Measurements from ENCODE around the gene MUC5AC.
"Not testable (repeated sequence)": the region's sequence is repeated elsewhere in the genome, so short reads cannot be mapped to it uniquely, and the experiment has no call there.

The MUC5AC gene, protein sequence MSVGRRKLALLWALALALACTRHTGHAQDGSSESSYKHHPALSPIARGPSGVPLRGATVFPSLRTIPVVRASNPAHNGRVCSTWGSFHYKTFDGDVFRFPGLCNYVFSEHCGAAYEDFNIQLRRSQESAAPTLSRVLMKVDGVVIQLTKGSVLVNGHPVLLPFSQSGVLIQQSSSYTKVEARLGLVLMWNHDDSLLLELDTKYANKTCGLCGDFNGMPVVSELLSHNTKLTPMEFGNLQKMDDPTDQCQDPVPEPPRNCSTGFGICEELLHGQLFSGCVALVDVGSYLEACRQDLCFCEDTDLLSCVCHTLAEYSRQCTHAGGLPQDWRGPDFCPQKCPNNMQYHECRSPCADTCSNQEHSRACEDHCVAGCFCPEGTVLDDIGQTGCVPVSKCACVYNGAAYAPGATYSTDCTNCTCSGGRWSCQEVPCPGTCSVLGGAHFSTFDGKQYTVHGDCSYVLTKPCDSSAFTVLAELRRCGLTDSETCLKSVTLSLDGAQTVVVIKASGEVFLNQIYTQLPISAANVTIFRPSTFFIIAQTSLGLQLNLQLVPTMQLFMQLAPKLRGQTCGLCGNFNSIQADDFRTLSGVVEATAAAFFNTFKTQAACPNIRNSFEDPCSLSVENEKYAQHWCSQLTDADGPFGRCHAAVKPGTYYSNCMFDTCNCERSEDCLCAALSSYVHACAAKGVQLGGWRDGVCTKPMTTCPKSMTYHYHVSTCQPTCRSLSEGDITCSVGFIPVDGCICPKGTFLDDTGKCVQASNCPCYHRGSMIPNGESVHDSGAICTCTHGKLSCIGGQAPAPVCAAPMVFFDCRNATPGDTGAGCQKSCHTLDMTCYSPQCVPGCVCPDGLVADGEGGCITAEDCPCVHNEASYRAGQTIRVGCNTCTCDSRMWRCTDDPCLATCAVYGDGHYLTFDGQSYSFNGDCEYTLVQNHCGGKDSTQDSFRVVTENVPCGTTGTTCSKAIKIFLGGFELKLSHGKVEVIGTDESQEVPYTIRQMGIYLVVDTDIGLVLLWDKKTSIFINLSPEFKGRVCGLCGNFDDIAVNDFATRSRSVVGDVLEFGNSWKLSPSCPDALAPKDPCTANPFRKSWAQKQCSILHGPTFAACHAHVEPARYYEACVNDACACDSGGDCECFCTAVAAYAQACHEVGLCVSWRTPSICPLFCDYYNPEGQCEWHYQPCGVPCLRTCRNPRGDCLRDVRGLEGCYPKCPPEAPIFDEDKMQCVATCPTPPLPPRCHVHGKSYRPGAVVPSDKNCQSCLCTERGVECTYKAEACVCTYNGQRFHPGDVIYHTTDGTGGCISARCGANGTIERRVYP (N-terminal part only)

DNA sequence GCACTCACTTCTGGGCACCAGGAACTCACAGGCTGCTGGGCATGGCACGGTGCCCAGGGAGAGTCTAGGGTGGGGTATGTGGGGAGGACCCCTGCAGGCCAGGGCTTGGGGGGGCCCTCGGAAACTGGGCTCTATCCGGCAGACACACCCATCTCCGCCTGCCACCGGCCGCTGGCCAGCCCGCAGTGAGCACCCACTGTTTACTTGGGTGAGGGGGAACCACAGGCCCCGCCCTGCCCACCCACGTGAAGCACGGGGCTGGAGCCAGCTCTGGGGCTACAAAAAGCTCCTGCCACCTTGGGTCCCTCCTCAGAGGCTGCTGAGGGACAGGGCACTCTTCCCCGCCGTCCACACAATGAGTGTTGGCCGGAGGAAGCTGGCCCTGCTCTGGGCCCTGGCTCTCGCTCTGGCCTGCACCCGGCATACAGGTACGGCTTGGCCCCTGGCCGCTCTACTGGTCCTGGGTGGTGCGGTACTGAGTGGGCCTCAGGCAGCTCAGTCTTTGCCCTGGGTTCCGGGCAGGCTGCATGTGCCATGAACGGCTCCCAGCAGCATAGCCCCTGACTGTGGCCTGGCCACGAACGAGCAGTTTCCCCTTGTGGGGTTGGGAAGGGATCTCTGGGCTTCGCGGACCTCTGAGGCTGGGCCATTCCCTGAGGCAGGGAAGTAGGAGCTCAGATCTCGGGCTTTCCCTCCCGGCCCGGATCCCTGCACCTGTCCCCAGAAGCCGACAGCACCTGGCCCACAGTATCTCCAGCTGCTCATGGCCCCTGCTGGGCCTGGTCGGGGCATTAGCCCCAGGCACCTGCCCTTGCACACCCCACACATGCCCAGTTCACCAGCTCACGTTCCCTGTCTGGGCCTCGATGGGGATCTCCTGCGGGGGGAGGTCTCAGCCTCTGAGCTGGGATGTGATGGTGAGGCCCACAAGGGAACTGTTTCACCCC, at the start of gene MUC5AC:
TSS of gene MUC5AC (plus strand) at position 309 of the 947 bp plus-strand sequence. CDS start at position 356, 47 bp downstream.
- no peak for DNase-seq (ENCODE audit: low read depth, low spot score)

DNA sequence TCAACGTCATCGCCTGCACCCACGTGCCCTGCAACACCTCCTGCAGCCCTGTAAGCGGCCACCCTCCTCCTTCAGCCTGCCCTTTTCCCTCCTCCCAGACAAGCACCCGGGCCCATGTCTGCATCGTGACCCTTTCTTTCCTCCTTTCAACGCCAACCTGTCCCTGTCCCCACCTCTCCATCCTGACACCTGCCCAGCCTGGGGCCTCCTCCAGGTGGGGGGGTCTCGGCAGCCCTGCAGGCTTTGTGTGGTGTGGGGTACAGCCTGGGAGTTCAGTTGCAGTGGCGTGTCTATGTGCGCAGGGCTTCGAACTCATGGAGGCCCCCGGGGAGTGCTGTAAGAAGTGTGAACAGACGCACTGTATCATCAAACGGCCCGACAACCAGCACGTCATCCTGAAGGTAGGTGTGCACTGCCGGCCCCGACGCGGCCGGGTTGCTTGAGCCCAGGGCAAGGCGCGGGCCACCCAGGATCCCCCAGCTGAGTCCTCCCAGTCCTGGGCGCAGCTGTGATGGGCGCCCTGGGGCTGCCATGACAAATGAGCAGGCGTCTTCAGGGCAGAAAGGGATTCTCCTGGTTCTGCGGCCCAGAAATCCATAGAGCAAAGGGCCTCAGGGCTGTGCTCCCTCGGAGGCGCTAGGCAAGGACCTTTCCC, 49.4 kb upstream of the MUC5AC start:
- no peak for DNase-seq (ENCODE audit: low read depth, low spot score)

DNA sequence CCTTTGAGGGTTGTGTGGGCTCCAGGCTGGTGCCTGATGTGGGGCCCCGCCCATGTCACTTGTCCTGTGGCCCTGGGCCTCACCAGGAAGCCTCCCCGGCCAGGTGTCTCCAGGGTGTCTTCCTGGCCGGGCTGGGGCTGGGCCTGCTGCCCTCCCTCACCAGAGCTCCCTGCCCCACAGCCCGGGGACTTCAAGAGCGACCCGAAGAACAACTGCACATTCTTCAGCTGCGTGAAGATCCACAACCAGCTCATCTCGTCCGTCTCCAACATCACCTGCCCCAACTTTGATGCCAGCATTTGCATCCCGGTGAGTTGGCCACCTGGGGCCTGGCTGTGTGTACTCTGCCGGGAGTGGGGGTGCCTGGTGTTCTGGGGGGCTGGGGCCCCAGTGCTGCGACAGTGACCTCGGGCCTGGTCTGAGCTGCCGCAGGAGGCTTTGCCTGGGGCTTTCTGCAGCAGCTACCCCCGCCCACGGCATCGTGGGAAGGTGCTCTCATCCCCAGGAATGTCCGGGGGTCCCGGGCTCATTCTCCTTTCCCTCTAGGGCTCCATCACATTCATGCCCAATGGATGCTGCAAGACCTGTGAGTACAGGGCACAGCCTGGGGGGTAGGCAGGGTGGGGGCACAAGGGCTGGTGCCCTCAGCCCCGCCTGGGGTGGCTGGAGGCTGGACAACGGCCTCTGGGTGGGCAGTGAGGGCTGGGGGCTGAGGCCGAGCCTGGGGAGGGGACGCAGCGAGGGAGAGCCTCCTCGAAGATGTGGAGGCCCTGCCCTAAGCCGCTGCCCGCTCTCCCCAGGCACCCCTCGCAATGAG, 48.4 kb upstream of the MUC5AC start:
- no peak for DNase-seq (ENCODE audit: low read depth, low spot score)

DNA sequence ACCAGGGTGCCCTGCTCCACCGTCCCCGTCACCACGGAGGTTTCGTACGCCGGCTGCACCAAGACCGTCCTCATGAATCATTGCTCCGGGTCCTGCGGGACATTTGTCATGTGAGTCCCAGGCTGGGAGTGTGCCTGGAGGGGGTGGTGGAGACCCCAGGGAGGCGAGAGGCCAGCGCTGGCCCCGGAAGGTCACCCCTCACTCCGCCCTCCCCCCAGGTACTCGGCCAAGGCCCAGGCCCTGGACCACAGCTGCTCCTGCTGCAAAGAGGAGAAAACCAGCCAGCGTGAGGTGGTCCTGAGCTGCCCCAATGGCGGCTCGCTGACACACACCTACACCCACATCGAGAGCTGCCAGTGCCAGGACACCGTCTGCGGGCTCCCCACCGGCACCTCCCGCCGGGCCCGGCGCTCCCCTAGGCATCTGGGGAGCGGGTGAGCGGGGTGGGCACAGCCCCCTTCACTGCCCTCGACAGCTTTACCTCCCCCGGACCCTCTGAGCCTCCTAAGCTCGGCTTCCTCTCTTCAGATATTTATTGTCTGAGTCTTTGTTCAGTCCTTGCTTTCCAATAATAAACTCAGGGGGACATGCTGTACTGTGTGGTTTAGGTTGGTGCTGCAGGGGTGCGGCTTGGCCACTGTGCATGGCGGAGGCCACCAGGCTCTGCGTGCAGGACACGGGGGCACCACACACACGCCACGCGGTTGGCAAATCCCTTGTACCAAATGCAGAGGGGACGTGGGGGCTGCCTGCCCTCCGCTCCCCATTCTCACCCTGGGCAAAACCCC, 47.6 kb upstream of the MUC5AC start:
- no peak for DNase-seq (ENCODE audit: low read depth, low spot score)

DNA sequence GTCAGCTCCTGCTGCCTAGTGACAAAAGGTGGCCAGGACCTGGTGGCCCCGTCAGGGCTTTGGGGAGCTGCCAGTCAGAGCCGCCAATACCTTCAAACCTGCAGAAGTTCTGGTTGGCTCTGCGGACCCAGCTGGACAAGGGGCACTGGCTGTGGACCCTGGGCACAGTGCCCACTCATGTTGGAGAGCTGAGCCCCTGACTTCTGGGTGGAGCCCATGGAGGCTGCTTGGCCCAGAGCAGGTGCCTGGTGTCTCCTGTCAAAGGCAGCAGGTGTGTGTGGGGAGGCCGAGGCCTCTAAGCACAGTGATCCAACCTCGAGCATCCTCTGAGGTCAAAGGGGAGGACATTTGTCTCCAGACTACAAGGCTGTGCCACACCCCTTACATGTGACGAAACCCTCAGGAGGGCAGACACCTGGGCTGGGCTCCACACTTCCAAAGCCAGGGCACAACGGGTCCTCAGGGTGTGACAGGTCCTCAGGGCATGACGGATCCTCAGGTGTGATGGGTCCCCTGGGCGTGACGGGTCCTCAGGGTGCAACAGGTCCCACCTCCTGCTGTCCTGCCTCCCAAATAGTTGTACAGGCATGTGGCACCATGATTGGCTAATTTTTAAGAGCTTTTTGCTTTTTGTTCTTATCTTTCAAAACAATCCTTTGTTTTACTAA, 46.1 kb upstream of the MUC5AC start:
- DNase-seq (ENCODE audit: low read depth, low spot score): no peak

- no peak for DNase-seq (ENCODE audit: low read depth, low spot score)
Measured at GRCh38 chr11:1112351-1113191, 45.2 kb upstream of the MUC5AC start.

- DNase-seq (ENCODE audit: low read depth, low spot score): no peak
Measured at GRCh38 chr11:1113405-1114201, 44.1 kb upstream of the MUC5AC start.

DNA sequence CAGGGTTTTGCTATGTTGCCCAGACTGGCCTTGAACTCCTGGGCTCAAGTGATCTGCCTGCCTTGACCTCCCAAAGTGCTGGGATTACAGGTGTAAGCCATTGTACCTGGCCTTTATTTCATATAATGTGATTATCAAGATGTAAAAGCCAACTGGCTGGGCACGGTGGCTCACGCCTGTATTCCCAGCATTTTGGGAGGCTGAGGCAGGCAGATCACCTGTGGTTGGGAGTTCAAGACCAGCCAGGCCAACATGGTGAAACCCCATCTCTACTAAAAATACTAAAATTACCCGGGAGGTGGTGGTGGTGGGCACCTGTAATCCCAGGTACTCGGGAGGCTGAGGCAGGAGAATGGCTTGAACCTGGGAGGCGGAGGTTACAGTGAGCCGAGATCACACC, 42.5 kb upstream of the MUC5AC start:
- not testable (repeated sequence) for DNase-seq (ENCODE audit: low read depth, low spot score)

DNA sequence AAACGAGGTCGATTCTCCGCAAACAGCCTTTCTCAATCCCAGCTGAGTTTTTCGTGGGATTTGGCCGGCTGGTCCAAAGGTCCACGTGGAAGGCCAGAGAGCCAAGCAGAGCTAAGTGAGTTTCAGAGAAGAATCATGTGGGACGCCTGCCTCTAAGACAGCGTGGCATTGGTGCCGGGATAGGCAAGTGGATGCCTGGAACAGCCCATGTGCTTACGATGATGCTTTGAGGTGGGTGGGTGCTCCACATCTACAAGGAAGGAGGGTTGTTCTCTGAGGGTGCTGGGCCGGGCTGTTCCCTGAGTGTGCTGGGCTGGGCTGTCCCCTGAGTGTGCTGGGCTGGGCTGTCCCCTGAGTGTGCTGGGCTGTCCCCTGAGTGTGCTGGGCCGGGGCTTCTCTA, 41.6 kb upstream of the MUC5AC start:
- DNase-seq (ENCODE audit: low read depth, low spot score): no peak

GRCh38 chr11:1116666-1117390, 40.9 kb upstream of the MUC5AC start:
- no peak for DNase-seq (ENCODE audit: low read depth, low spot score)

- no peak for DNase-seq (ENCODE audit: low read depth, low spot score)
Measured at GRCh38 chr11:1117992-1118391, 39.8 kb upstream of the MUC5AC start.

DNA sequence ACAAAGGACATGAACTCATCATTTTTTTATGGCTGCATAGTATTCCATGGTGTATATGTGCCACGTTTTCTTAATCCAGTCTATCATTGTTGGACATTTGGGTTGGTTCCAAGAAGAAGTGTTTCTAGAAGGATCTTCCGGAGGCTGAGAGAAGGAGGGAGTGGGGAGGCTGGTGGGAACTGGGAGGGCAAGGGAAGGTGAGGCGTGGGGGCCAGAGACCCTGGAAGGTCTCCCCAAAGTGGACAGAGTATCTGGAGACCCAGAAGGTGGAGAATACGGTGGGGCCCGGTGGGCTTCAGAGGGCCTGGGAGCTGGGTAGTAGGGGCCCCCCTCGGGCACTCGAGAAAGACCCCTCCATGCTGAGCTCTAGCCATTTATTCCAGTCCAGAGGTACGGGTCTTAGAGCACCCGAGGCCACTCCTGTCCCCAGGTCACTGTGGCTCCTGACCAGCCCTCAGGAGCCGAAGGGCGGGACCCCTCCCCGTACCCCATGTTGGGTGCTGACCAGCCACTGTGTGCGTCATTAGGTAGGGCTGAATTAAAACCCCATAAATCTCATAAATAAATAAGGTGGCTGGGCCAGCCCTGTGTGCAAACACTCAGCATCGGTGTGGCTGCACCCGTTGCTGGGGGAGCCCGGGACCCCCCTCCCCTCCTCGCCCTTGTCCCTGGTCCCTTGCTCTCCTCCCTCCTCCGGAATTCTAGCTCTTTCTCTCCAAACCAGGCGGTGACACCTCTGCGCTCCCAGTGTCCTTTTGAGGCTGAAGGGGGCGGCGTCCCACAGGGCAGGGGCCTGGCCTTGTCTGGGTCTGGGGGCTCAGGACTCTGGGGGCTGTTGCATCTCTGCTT, 38.8 kb upstream of the MUC5AC start:
- DNase-seq (ENCODE audit: low read depth, low spot score): no peak

DNA sequence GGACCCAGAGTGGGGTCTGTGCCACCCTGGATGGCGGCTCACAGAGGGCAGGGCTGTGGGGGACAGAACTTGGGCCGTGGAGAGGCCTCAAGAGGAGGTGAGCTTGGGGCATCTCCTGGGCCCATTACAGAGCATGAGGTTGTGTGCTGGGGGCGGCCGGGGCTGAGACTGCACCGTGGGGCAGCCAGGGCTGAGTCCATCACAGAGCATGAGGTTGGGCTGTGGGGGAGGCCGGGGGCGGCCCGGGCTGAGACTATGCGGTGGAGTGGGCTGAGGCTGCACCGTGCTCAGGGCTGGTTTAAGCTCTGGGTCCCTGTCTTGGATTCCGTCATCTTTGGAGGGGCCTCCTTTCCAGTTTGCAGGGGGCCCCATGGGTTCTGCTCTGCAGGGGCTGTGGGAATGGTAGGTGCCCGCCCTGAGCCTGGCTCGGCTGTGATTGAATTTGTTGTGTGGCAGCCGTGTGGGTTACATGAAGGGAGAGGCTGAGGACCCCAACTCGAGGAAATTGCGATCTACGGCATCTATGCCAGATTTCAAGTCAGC, 38.1 kb upstream of the MUC5AC start:
- no peak for DNase-seq (ENCODE audit: low read depth, low spot score)
